Epithelial cell of esophagus (primary cell): Measurements from ENCODE around the gene PRDM15.

Experiments
- DNase-seq: peaks from one replicate; pipeline ENCODE4 v3.0.0; 2010; ENCODE audit warnings: low read depth
- H3K4me3 ChIP-seq: 2 replicates; pipeline ENCODE4 v1.5.1; 2011; ENCODE audit warnings: mild to moderate bottlenecking, low read length, control low read depth
- TF ChIP-seq, protein P1 (sequence below): IDR thresholded peaks from 2 replicates; pipeline ENCODE4 v1.5.1; 2011; ENCODE audit warnings: low read depth, mild to moderate bottlenecking, low read length, control low read depth, inconsistent platforms; ENCODE audit not compliant: insufficient read depth; ENCODE audit errors: missing control alignments

The PRDM15 gene

DNA sequence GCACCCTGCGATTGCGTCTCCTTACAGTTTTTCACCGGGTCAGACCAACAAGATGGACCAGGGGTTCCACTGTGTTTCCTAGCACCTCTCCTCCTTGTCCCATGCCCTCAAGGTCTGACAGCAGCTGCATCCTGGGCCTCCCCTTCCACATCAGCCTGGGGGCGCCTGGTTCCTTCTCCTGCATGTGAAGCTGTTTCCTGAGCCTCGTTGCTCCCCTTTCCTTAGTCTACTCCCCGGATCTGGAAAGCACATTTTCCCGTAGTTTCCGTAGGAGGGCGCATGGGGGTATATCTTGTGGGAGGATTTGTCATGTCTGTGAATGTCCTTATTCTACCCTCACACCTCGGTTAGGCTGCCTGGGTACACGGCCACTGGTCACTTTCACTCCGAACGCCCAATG, 6.1 kb downstream of the PRDM15 start:
- no peak overlapping the region for H3K4me3 ChIP-seq
- no peak for DNase-seq
- TF ChIP-seq, protein P1, sequence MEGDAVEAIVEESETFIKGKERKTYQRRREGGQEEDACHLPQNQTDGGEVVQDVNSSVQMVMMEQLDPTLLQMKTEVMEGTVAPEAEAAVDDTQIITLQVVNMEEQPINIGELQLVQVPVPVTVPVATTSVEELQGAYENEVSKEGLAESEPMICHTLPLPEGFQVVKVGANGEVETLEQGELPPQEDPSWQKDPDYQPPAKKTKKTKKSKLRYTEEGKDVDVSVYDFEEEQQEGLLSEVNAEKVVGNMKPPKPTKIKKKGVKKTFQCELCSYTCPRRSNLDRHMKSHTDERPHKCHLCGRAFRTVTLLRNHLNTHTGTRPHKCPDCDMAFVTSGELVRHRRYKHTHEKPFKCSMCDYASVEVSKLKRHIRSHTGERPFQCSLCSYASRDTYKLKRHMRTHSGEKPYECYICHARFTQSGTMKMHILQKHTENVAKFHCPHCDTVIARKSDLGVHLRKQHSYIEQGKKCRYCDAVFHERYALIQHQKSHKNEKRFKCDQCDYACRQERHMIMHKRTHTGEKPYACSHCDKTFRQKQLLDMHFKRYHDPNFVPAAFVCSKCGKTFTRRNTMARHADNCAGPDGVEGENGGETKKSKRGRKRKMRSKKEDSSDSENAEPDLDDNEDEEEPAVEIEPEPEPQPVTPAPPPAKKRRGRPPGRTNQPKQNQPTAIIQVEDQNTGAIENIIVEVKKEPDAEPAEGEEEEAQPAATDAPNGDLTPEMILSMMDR = no peak

DNA sequence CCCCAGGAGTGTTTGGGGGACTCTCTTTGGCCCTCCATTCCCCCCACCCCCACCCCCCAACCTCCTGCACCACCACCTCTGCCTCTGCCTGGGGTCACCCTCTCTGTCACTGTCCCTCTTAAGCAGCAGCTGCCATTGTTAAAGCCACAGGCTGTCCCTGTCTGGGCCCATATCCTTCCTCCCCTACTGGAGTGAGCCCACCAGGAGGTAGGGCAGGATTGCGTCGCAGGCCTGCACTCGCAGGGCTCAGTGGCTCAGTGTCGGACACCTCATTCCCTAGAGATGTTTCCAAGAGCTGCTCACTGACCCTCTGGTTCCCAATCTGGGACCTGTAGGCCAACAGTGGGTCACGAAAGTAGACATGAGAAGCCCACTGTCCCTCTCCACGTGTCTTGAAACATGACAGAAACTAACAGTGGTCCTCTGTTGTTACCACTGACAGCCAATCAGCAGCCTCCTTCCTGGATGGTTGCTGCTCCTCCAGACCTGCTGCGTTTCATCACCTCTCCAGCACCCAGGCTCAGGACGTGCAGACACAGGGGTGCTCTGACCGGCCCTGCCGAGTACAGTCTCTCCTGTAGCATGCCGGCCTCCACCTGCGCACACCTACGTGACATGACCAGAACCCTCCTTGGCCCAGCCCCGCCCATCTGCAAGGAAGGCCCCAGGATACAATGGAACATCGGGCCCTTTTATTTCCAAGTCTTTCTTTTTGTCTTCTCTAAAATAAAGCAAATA, 7.7 kb downstream of the PRDM15 start:
- H3K4me3 ChIP-seq = no peak overlapping the region

GRCh38 chr21:41869771-41870170, 9.4 kb downstream of the PRDM15 start:
- no peak for DNase-seq
- TF ChIP-seq, protein P1 = no peak
- no peak overlapping the region for H3K4me3 ChIP-seq

More for the DNA sequence above, 7.7 kb downstream of the PRDM15 start:
- TF ChIP-seq, protein P1 = no peak
- DNase-seq = no peak

DNA sequence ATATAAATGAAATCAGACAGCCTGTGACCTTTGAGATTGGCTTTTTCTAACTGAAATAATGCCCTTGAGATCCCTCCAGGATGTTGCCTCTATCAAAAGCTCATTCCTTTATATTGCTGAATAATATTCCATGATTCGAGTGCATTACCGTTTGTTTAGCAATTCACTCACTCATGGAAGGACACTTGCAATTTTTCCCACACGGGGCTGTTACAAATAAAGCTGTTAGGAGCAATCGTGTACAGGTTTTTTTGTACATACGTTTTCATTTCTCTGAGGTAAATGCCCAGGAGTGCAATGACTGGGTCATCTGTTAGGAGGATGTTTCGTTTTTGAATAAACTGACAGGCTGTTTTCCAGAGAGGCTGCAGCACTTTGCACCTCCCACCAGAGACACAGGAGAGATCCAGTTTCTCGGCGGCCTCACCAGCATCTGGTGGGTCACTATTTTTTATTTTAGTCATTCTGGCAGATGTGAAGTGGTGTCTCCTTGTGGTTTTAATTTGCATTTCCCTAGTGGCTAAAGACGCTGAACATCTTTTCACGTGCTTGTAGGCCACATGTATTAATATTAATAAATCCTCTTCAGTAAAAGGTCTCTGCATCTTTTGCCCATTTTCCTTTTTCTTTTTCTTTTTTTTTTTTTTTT, 11.0 kb downstream of the PRDM15 start:
- TF ChIP-seq, protein P1 = no peak
- H3K4me3 ChIP-seq = no peak overlapping the region
- no peak for DNase-seq

GRCh38 chr21:41867313-41867712, 11.8 kb downstream of the PRDM15 start:
- no peak overlapping the region for H3K4me3 ChIP-seq
- TF ChIP-seq, protein P1 = no peak
- DNase-seq = no peak

GRCh38 chr21:41866274-41866809, 12.8 kb downstream of the PRDM15 start:
- no peak overlapping the region for H3K4me3 ChIP-seq
- TF ChIP-seq, protein P1 = no peak
- no peak for DNase-seq
